ENCODE data around the gene TEX36.
"Not testable (repeated sequence)": the region's sequence is repeated elsewhere in the genome, so short reads cannot be mapped to it uniquely, and the experiment has no call there.

The TEX36 gene

GRCh38 chr10:125634606-125635005 is 48.4 kb downstream of the TEX36 start:
- no peak for DNase-seq

- no peak for DNase-seq
These were observed 49.4 kb downstream of the TEX36 start for GRCh38 chr10:125633517-125633999.

- DNase-seq = no peak
These were observed 51.2 kb downstream of the TEX36 start for GRCh38 chr10:125631806-125632205.

DNA sequence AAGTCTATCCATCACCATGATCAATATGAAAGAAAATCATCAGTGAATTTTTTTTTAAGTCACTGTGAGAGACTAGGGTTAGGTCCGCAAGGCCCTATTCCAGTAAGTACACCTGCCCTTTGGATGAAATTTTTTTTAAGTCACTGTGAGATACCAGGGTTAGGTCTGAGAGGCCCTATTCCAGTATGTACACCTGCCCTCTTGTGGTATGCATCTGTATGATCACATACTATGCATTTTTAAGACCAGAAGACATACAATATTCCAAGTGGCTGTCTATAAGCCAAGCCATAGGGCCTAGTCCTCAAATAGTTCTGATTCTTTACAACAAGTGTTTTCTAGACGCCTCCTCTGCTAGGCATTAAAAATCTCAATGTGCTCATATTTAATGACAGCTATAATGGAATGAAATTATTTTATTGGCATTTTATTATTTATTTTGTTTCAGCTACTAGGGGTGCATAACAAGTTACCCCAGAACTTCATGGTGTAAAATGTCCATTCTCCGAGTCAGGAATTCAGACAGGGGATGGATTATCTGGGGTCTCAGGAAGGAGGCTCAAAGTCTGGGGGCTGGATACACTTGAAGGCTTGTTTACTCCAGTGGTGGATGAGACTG is 53.1 kb downstream of the TEX36 start:
- no peak for DNase-seq

GRCh38 chr10:125628104-125629049 is 54.6 kb downstream of the TEX36 start:
- DNase-seq = no peak

- no peak for DNase-seq
These were observed 55.3 kb downstream of the TEX36 start for GRCh38 chr10:125627646-125628045.

DNA sequence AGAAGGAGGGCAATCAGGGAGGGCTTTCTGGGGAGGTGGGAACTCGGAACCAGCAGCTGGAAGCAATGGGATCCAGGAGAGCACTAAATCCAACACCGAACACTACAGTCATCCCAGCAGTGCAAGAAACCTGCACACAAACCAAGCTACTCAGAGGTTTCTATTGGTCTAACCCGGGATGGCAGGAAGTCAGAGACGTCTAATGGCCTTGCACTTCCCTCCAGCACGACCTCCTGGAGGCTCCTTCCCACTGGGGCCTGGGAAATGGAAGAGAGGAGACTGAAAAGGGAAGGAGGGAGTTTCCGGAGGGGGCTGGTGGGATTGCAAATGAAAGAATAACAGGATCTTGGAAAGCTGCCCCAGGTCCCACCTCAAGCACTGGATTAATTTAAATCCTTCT is 56.3 kb downstream of the TEX36 start:
- no peak for DNase-seq

GRCh38 chr10:125625586-125625985 is 57.4 kb downstream of the TEX36 start:
- no peak for DNase-seq

GRCh38 chr10:125624800-125625199 is 58.2 kb downstream of the TEX36 start:
- no peak for DNase-seq

GRCh38 chr10:125621052-125621451 is 61.9 kb downstream of the TEX36 start:
- no peak for DNase-seq

DNA sequence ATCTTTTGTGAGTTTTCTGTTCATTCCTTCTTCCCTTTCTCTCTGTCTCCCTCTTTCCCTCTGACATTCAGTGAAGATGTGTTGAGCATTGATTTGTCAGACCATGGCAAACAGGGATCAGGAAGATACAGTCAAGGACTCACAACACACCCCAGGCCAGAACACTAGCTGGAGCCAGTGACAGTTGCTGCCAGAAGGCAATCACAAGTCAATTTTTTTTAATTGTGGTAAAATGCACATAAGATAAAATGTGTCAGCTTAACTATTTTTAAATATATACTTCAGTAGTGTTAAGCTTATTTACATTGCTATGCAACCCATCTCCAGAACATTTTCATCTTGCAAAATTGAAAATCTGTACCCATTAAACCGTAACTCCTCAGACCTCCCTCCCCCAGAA is 62.6 kb downstream of the TEX36 start:
- DNase-seq = no peak

DNA sequence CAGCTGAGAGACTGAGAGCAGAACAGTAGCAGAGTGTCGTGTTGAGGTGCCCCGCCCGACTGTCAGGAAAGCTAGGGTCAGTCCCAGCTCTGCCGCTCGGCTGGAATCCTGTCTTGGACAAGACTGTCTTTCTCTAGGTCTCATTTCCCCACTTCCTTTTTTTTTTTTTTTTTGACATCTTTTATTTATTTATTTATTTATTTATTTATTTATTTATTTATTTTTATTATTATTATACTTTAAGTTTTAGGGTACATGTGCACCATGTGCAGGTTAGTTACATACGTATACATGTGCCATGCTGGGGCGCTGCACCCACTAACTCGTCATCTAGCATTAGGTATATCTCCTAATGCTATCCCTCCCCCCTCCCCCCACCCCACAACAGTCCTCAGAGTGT is 69.9 kb downstream of the TEX36 start:
- not testable (repeated sequence) for DNase-seq

DNA sequence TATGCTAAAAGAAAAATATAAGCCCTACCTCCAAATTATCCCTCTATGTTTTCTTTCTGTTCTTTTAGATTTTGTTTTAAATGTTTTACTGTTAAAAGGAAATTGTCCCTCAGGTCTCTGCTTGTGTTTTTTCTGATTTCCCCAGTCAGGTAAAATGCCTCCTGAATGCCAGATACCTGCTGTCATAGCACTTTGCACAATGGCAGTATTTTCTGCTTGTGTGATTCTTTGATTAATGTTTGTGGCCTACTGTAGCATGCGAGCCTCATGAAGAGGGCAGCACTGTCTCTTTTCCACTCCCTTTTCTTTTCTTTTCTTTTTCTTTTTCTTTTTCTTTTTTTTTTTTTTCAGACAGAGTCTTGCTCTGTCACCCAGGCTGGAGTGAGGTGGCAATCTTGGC is 71.2 kb downstream of the TEX36 start:
- DNase-seq = no peak

- DNase-seq = no peak
These were observed 71.7 kb downstream of the TEX36 start for GRCh38 chr10:125611216-125611615.

GRCh38 chr10:125609859-125610258 is 73.1 kb downstream of the TEX36 start:
- no peak for DNase-seq

- no peak for DNase-seq
These were observed 74.5 kb downstream of the TEX36 start for GRCh38 chr10:125608474-125608873.

GRCh38 chr10:125607689-125608290 is 75.2 kb downstream of the TEX36 start:
- DNase-seq = no peak

- DNase-seq = no peak
These were observed 76.5 kb downstream of the TEX36 start for GRCh38 chr10:125606414-125607010.

Measured in nucleus accumbens (tissue), 56 donors.